ENCODE data around the gene WARS2. TPM values are rescaled to one million over a fixed set of nuclear protein-coding genes. Genes with fewer than 3 reads are reported as not detected.

WARS2 gene
- total and polyA plus RNA-seq, 7 donors: 8.4 to 18.8 (median 10.9) TPM

GRCh38 chr1:119099775-119100174 lies 40.7 kb downstream of the WARS2 start:
- intact Hi-C loops (cut with DNase I): no loop called here
- H3K9me3 ChIP-seq: no peaks in the 10 kb centered on the region
- TF ChIP-seq POLR2A (IDR thresholded peaks at IDR 0.05): no peak
- no peak for TF ChIP-seq EP300 (IDR thresholded peaks at IDR 0.05)
- TF ChIP-seq POLR2AphosphoS5 (IDR thresholded peaks at IDR 0.05): no peak
- TF ChIP-seq CTCF (IDR thresholded peaks at IDR 0.05): no peak
- H3K4me3 ChIP-seq: no peak overlapping the region
- H3K27ac ChIP-seq: no peak overlapping the region
- no peaks in the 10 kb centered on the region for H3K36me3 ChIP-seq
- DNase-seq: no peak
- peaks cover 0 to 32% (median 17%) of the 10 kb centered on the region in 4 donors for H3K4me1 ChIP-seq
- no peaks in the 10 kb centered on the region for H3K27me3 ChIP-seq

GRCh38 chr1:119097380-119097779 lies 43.1 kb downstream of the WARS2 start:
- no peak for DNase-seq
- no peaks in the 10 kb centered on the region for H3K9me3 ChIP-seq
- H3K36me3 ChIP-seq: no peaks in the 10 kb centered on the region
- no peak overlapping the region for H3K4me3 ChIP-seq
- WGBS, 2 donors: 83 to 97% methylated on average over 3 of the region's 3 CpGs
- no peak overlapping the region for H3K27ac ChIP-seq
- intact Hi-C loops (cut with DNase I): no loop called here
- peaks cover 0 to 27% (median 12%) of the 10 kb centered on the region in 4 donors for H3K4me1 ChIP-seq
- H3K27me3 ChIP-seq: no peaks in the 10 kb centered on the region
- TF ChIP-seq EP300 (IDR thresholded peaks at IDR 0.05) (no peak), POLR2AphosphoS5 (IDR thresholded peaks at IDR 0.05) (no peak), CTCF (IDR thresholded peaks at IDR 0.05) (no peak), POLR2A (IDR thresholded peaks at IDR 0.05) (no peak)

GRCh38 chr1:119093721-119094120 lies 46.7 kb downstream of the WARS2 start:
- Histone ChIP-seq H3K9me3 (peaks cover 0 to 2% (median 0%) of the 10 kb centered on the region in 4 donors), H3K27ac (no peak overlapping the region), H3K36me3 (no peaks in the 10 kb centered on the region), H3K4me3 (no peak overlapping the region), H3K27me3 (no peaks in the 10 kb centered on the region), H3K4me1 (no peaks in the 10 kb centered on the region)
- no peak for DNase-seq
- 22 to 75% methylated on average over 1 of the region's 1 CpG for WGBS, 2 donors
- intact Hi-C loops (cut with DNase I): no loop called here
- TF ChIP-seq EP300 (IDR thresholded peaks at IDR 0.05): no peak
- no peak for TF ChIP-seq CTCF (IDR thresholded peaks at IDR 0.05)

DNA sequence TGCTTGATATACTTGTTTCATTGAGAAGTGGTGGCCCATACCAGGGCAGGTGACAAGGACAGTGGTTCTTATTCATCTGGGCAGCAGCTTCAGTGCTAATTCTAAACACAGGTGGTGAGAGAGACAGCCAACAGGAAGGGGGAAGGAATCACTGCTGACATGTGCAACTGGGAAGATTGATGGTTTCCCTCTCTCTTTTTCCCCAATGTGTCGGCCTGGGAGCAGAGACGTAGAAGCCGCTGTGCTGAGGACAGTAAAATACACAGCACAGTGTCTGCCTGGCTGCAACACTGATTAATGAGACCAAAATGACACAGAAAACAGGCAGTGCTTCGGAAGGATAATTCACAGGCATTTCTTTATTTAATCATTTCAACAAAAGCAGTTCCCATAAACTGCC lies 48.8 kb downstream of the WARS2 start:
- no peak overlapping the region for H3K4me3 ChIP-seq
- H3K36me3 ChIP-seq: no peaks in the 10 kb centered on the region
- H3K9me3 ChIP-seq: peaks cover 0 to 2% (median 0%) of the 10 kb centered on the region in 4 donors
- H3K27me3 ChIP-seq: no peaks in the 10 kb centered on the region
- intact Hi-C loops (cut with DNase I): no loop called here
- no peak for TF ChIP-seq EP300 (IDR thresholded peaks at IDR 0.05)
- DNase-seq: no peak
- WGBS, 2 donors: 83 to 92% methylated on average over 4 of the region's 4 CpGs
- no peak overlapping the region for H3K27ac ChIP-seq
- H3K4me1 ChIP-seq: no peaks in the 10 kb centered on the region

DNA sequence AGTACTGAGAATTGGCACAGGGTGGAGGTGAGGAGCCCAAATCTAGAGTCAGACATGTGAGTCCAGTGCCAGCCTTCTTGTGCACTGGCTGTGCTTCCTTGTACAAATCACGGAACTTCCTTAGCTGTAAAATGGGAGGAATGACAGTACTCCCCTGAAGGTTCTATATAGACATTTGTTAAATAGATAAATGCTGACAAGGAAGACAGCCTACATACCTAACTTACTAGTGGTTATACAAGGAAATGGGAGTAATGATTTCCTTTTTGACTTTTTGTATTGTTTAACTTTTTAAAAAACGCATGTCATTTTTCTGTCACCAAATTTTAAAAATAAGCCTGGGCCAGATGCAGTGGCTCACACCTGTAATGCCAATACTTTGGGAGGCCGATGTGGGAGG lies 50.2 kb downstream of the WARS2 start:
- no peaks in the 10 kb centered on the region for H3K4me1 ChIP-seq
- H3K4me3 ChIP-seq: no peak overlapping the region
- peaks cover 0 to 2% (median 0%) of the 10 kb centered on the region in 4 donors for H3K9me3 ChIP-seq
- H3K27me3 ChIP-seq: no peaks in the 10 kb centered on the region
- TF ChIP-seq POLR2AphosphoS5 (IDR thresholded peaks at IDR 0.05) (no peak), EP300 (IDR thresholded peaks at IDR 0.05) (no peak), POLR2A (IDR thresholded peaks at IDR 0.05) (no peak), CTCF (IDR thresholded peaks at IDR 0.05) (no peak)
- intact Hi-C loops (cut with DNase I): no loop called here
- 96 to 98% methylated on average over 3 of the region's 3 CpGs for WGBS, 2 donors
- no peaks in the 10 kb centered on the region for H3K36me3 ChIP-seq
- no peak for DNase-seq
- no peak overlapping the region for H3K27ac ChIP-seq

Data from sigmoid colon (tissue), 7 donors.